NCI-H1417 treated with DMSO at 0.1 percent for 48 hours (cell line): ENCODE data around the gene IL2RG.

Experiments
- DNase-seq: peaks from one replicate; lab custom pipeline; 2025; lab: John Stamatoyannopoulos, UW

Gene IL2RG

GRCh38 chrX:71068044-71068918 lies 43.1 kb downstream of the IL2RG start, which contains the start of gene SNX12:
SNX12 (minus strand) TSS chrX:71068334; CDS start chrX:71068306, 28 bp downstream.
- peak; percentile 62 for DNase-seq

GRCh38 chrX:71067712-71068043 lies 43.7 kb downstream of the IL2RG start:
- no peak for DNase-seq

- no peak for DNase-seq
Measured at GRCh38 chrX:71067089-71067488, 44.3 kb downstream of the IL2RG start.

GRCh38 chrX:71060127-71060526 lies 51.2 kb downstream of the IL2RG start:
- DNase-seq, result no peak

DNA sequence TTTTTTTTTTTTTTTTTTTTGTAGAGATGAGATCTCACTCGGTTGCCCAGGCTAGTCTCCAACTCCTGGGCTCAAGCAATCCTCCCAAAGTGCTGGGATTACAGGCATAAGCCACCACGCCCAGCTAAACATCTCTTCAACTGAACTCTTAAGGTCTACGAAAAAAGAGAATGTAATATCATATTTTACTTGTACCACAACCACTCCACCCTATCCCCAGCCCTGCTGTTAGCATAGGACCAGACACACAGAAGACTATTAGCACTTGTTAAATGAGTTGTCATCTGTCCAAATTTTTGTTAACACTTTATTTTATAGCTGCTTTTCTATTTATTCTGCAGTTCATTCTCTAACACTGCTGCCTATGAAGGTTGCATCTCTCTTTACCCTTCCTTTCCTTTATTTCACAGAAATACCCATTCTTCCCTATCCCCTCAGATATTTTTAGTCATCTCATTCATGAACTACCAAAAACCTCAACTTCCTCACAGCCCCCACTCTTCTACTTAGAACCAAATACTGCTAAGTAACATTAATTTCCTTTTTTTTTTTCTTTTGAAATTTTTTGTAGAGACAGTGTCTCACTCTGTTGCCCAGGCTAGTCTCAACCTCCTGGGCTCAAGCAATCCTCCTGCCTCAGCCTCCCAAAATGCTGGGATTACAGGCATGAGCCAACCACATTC lies 53.4 kb downstream of the IL2RG start:
- no peak for DNase-seq
